SJSA1 (cell line): ENCODE results near the gene TRPC5OS. TPM values are rescaled to one million over a fixed set of nuclear protein-coding genes. Genes with fewer than 3 reads are reported as not detected.

ENCODE experiments used
- DNase-seq, 2 experiments: peaks; one replicate each; pipeline ENCODE4 v3.0.0-alpha.2; 2015 to 2020; ENCODE audit warnings: low spot score in 2 of 2, low read depth in 1 of 2
- H3K27ac ChIP-seq: fragments of 250-450 bp; sonication (Bioruptor Pico); 2 replicates; pipeline ENCODE4 v1.5.1; 2020; ENCODE audit warnings: mild to moderate bottlenecking, moderate library complexity
- H3K27me3 ChIP-seq: fragments of 250-450 bp; sonication (Bioruptor Pico); replicated peaks from 2 replicates; pipeline ENCODE4 v1.5.1; 2020; ENCODE audit warnings: mild to moderate bottlenecking, moderate library complexity
- H3K36me3 ChIP-seq: fragments of 250-450 bp; sonication (Bioruptor Pico); 2 replicates; pipeline ENCODE4 v1.5.1; 2020; ENCODE audit warnings: mild to moderate bottlenecking
- H3K4me1 ChIP-seq: fragments of 250-450 bp; sonication (Bioruptor Pico); replicated peaks from 2 replicates; pipeline ENCODE4 v1.6.1; 2021; ENCODE audit warnings: mild to moderate bottlenecking
- H3K4me3 ChIP-seq: fragments of 250-450 bp; sonication (Bioruptor Pico); 2 replicates; pipeline ENCODE4 v1.5.1; 2020; ENCODE audit warnings: mild to moderate bottlenecking
- H3K9me3 ChIP-seq: fragments of 250-450 bp; sonication (Bioruptor Pico); replicated peaks from 2 replicates; pipeline ENCODE4 v1.5.1; 2020; ENCODE audit warnings: mild to moderate bottlenecking
- total RNA-seq: library from RNA; depleted of rRNA; stranded (reverse); fragments of >200 nt; shearing (Covaris generic); gene quantifications from 2 replicates; pipeline ENCODE4 v1.2.3, GENCODE V29; 2014

The TRPC5OS gene
- total RNA-seq, 1 experiment from 2014 or later = not detected

- Histone ChIP-seq H3K4me3 (no peak overlapping the region), H3K36me3 (no peaks in the 10 kb centered on the region), H3K27me3 (no peaks in the 10 kb centered on the region), H3K27ac (no peak overlapping the region), H3K9me3 (no peaks in the 10 kb centered on the region), H3K4me1 (no peaks in the 10 kb centered on the region)
- DNase-seq = peak in 1 of 2 experiments; percentile 4
These were observed 6.3 kb upstream of the TRPC5OS start for GRCh38 chrX:111869639-111870034.

- H3K4me3 ChIP-seq = no peak overlapping the region
- no peak overlapping the region for H3K27ac ChIP-seq
- DNase-seq = no peak
- no peaks in the 10 kb centered on the region for H3K4me1 ChIP-seq
- H3K9me3 ChIP-seq = no peaks in the 10 kb centered on the region
- no peaks in the 10 kb centered on the region for H3K27me3 ChIP-seq
- H3K36me3 ChIP-seq = no peaks in the 10 kb centered on the region
These were observed 1.7 kb upstream of the TRPC5OS start for GRCh38 chrX:111874241-111874640.

GRCh38 chrX:111876646-111877045 lies 665 bp downstream of the TRPC5OS start:
- no peaks in the 10 kb centered on the region for H3K27me3 ChIP-seq
- DNase-seq = no peak
- H3K36me3 ChIP-seq = no peaks in the 10 kb centered on the region
- H3K27ac ChIP-seq = no peak overlapping the region
- no peaks in the 10 kb centered on the region for H3K9me3 ChIP-seq
- no peak overlapping the region for H3K4me3 ChIP-seq
- H3K4me1 ChIP-seq = no peaks in the 10 kb centered on the region

- Histone ChIP-seq H3K27me3 (no peaks in the 10 kb centered on the region), H3K9me3 (no peaks in the 10 kb centered on the region), H3K4me1 (no peaks in the 10 kb centered on the region), H3K4me3 (no peak overlapping the region), H3K36me3 (no peaks in the 10 kb centered on the region), H3K27ac (no peak overlapping the region)
- DNase-seq = no peak
These were observed 1.7 kb downstream of the TRPC5OS start for GRCh38 chrX:111877681-111878080.

GRCh38 chrX:111880735-111881134 lies 4.8 kb downstream of the TRPC5OS start:
- H3K4me1 ChIP-seq = no peaks in the 10 kb centered on the region
- H3K36me3 ChIP-seq = no peaks in the 10 kb centered on the region
- no peaks in the 10 kb centered on the region for H3K27me3 ChIP-seq
- DNase-seq = no peak
- H3K4me3 ChIP-seq = no peak overlapping the region
- H3K9me3 ChIP-seq = no peaks in the 10 kb centered on the region
- H3K27ac ChIP-seq = no peak overlapping the region

- no peaks in the 10 kb centered on the region for H3K36me3 ChIP-seq
- no peaks in the 10 kb centered on the region for H3K4me1 ChIP-seq
- H3K27me3 ChIP-seq = no peaks in the 10 kb centered on the region
- H3K27ac ChIP-seq = no peak overlapping the region
- no peak overlapping the region for H3K4me3 ChIP-seq
- DNase-seq = no peak
- H3K9me3 ChIP-seq = no peaks in the 10 kb centered on the region
These were observed 5.7 kb downstream of the TRPC5OS start for GRCh38 chrX:111881715-111882114.

GRCh38 chrX:111886678-111887077 lies 10.7 kb downstream of the TRPC5OS start:
- no peak overlapping the region for H3K4me3 ChIP-seq
- H3K9me3 ChIP-seq = no peaks in the 10 kb centered on the region
- no peak for DNase-seq
- no peaks in the 10 kb centered on the region for H3K27me3 ChIP-seq
- H3K4me1 ChIP-seq = no peaks in the 10 kb centered on the region
- no peak overlapping the region for H3K27ac ChIP-seq
- H3K36me3 ChIP-seq = no peaks in the 10 kb centered on the region

GRCh38 chrX:111888600-111888999 lies 12.6 kb downstream of the TRPC5OS start:
- H3K4me1 ChIP-seq = no peaks in the 10 kb centered on the region
- no peak for DNase-seq
- H3K9me3 ChIP-seq = no peaks in the 10 kb centered on the region
- no peak overlapping the region for H3K4me3 ChIP-seq
- no peaks in the 10 kb centered on the region for H3K36me3 ChIP-seq
- no peaks in the 10 kb centered on the region for H3K27me3 ChIP-seq
- H3K27ac ChIP-seq = no peak overlapping the region

GRCh38 chrX:111892375-111892774 lies 16.4 kb downstream of the TRPC5OS start:
- H3K36me3 ChIP-seq = no peaks in the 10 kb centered on the region
- H3K4me1 ChIP-seq = no peaks in the 10 kb centered on the region
- no peak overlapping the region for H3K27ac ChIP-seq
- no peaks in the 10 kb centered on the region for H3K9me3 ChIP-seq
- no peak overlapping the region for H3K4me3 ChIP-seq
- DNase-seq = no peak
- no peaks in the 10 kb centered on the region for H3K27me3 ChIP-seq

- Histone ChIP-seq H3K4me3 (no peak overlapping the region), H3K36me3 (no peaks in the 10 kb centered on the region), H3K27ac (no peak overlapping the region), H3K9me3 (no peaks in the 10 kb centered on the region), H3K27me3 (no peaks in the 10 kb centered on the region), H3K4me1 (no peaks in the 10 kb centered on the region)
- DNase-seq = no peak
These were observed 20.2 kb downstream of the TRPC5OS start for GRCh38 chrX:111896148-111896547.

- Histone ChIP-seq H3K36me3 (no peaks in the 10 kb centered on the region), H3K4me1 (no peaks in the 10 kb centered on the region), H3K9me3 (no peaks in the 10 kb centered on the region), H3K4me3 (no peak overlapping the region), H3K27ac (no peak overlapping the region), H3K27me3 (no peaks in the 10 kb centered on the region)
- no peak for DNase-seq
These were observed 38.6 kb downstream of the TRPC5OS start for GRCh38 chrX:111914398-111915090.

- H3K4me3 ChIP-seq = no peak overlapping the region
- H3K27me3 ChIP-seq = no peaks in the 10 kb centered on the region
- no peak overlapping the region for H3K27ac ChIP-seq
- no peaks in the 10 kb centered on the region for H3K4me1 ChIP-seq
- H3K9me3 ChIP-seq = no peaks in the 10 kb centered on the region
- no peak for DNase-seq
- no peaks in the 10 kb centered on the region for H3K36me3 ChIP-seq
These were observed 41.6 kb downstream of the TRPC5OS start for GRCh38 chrX:111917591-111917990.

- Histone ChIP-seq H3K27me3 (no peaks in the 10 kb centered on the region), H3K36me3 (no peaks in the 10 kb centered on the region), H3K27ac (no peak overlapping the region), H3K9me3 (no peaks in the 10 kb centered on the region), H3K4me1 (no peaks in the 10 kb centered on the region), H3K4me3 (no peak overlapping the region)
- no peak for DNase-seq
These were observed 52.5 kb downstream of the TRPC5OS start for GRCh38 chrX:111928456-111928855.
